Activated T-helper 17 cell treated with anti-CD3 and anti-CD28 coated beads, Interleukin-2, amount 50 U/mL, for 72 hours (primary cell): Measurements from ENCODE around the gene ZDHHC20. TPM values are rescaled to one million over a fixed set of nuclear protein-coding genes. Genes with fewer than 3 reads are reported as not detected.

Experiments used
- ATAC-seq: fragments of 150-1000 bp; cut with Tn5 transposase; replicated peaks from 2 replicates; pipeline ENCODE4 v1.10.0; 2021; ENCODE audit warnings: mild to moderate bottlenecking, moderate library complexity
- H3K27ac Mint-ChIP-seq: one replicate; pipeline ENCODE4 v1.8.0; 2022; ENCODE audit warnings: mixed read lengths
- H3K27me3 Mint-ChIP-seq: one replicate; pipeline ENCODE4 v1.8.0; 2022; ENCODE audit warnings: mixed read lengths
- H3K36me3 Mint-ChIP-seq: one replicate; pipeline ENCODE4 v1.8.0; 2022; ENCODE audit warnings: low read depth, mild to moderate bottlenecking, mixed read lengths
- H3K4me1 Mint-ChIP-seq: one replicate; pipeline ENCODE4 v1.8.0; 2022; ENCODE audit warnings: mixed read lengths
- H3K4me3 Mint-ChIP-seq: one replicate; pipeline ENCODE4 v1.8.0; 2022; ENCODE audit warnings: mild to moderate bottlenecking, mixed read lengths
- H3K9me3 Mint-ChIP-seq: one replicate; pipeline ENCODE4 v1.8.0; 2022; ENCODE audit warnings: mixed read lengths
- total RNA-seq, 2 donors: library from RNA; stranded (reverse); gene quantifications; one replicate each; pipeline ENCODE4 v1.2.3, GENCODE V29; 2022

ZDHHC20 gene
- total RNA-seq, 2 donors from 2014 or later, result 39.3 to 59.0 TPM

DNA sequence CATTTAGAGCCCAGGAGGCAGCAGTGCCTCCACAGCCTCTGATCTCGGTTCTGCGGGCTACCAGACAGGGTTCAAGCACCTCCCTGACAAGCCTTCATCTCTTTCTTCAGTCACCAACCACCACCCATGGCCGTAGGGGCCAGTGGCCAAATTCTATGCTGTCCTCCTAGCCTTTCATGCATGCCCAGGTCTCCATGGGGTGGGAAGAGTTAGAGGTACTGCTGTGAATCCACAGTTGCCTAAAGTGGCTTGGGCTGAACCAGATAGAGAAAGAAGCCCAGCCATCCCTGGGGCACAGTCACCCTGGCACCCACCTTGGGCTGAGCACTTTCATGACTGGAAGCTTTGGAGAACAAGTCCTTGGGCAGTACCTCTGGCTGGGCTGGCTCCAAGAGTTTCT is 97.4 kb downstream of the ZDHHC20 start:
- Mint-ChIP-seq H3K27ac (no peak overlapping the region), H3K4me3 (no peak overlapping the region), H3K27me3 (no peaks in the 10 kb centered on the region), H3K4me1 (no peaks in the 10 kb centered on the region), H3K36me3 (no peaks in the 10 kb centered on the region), H3K9me3 (no peaks in the 10 kb centered on the region)
- no peak for ATAC-seq

DNA sequence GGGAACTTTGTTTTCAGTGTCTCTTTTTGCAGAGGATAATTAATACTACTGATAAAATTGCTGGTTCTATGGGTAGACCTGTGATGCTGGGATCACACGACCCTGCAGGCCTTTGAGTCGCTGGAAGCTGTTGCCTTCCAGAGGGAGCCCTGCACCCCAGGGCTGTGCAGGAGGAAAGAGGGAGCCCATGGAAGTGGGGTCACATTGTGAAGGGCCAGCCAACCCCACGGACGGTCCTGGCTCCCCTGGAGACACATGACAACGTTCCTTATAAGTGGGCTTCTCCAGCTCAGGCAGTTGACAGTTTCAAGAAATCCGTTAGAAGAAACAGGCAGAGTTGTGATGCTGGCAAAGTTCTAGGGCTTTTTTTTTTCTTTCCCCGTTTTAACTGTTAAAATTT is 98.0 kb downstream of the ZDHHC20 start:
- Mint-ChIP-seq H3K27ac (no peak overlapping the region), H3K36me3 (no peaks in the 10 kb centered on the region), H3K4me1 (no peaks in the 10 kb centered on the region), H3K9me3 (no peaks in the 10 kb centered on the region), H3K27me3 (no peaks in the 10 kb centered on the region), H3K4me3 (no peak overlapping the region)
- ATAC-seq, result no peak

DNA sequence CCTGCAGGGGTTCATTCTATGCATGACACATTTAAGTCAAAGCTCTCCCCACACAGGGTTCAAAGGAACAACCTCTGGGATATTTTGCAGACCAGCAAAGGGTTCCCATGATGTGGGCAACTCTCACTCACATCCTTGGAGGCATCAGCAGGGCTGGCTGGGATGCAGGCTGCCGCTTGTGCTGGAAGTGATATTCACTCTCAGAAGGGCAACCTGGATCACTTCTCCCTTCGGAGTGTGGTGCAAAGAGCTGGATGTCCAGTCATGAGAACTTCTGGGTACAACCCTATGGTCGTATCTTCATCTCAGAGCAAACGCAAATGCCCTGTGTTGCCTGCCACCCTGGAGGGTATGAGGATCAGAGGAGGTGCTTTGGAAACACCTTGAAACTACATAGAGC is 98.6 kb downstream of the ZDHHC20 start:
- H3K27me3 Mint-ChIP-seq, result no peaks in the 10 kb centered on the region
- no peak overlapping the region for H3K27ac Mint-ChIP-seq
- H3K9me3 Mint-ChIP-seq, result no peaks in the 10 kb centered on the region
- no peaks in the 10 kb centered on the region for H3K36me3 Mint-ChIP-seq
- no peak overlapping the region for H3K4me3 Mint-ChIP-seq
- H3K4me1 Mint-ChIP-seq, result no peaks in the 10 kb centered on the region
- no peak for ATAC-seq

DNA sequence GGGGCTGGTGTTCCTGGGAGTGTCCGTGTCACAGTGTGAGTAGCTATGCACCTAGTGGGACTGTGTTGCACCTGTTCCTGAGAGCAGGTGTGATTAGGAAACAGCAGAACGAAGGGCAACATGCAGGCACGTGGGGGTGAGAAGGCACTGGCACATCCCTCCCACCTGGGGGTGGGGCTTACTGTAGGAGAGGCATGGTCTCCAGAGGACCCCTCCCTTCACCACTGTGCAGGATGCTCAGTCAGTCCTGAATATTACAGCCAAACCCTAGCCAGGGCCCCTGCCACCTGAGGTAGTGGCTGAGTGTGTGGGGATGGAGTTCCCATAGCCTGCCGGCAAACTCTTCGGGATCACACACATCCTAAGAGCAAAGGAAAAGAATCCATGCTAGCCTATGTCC is 99.2 kb downstream of the ZDHHC20 start:
- H3K9me3 Mint-ChIP-seq, result no peaks in the 10 kb centered on the region
- H3K36me3 Mint-ChIP-seq, result no peaks in the 10 kb centered on the region
- no peaks in the 10 kb centered on the region for H3K4me1 Mint-ChIP-seq
- H3K4me3 Mint-ChIP-seq, result no peak overlapping the region
- no peak overlapping the region for H3K27ac Mint-ChIP-seq
- no peak for ATAC-seq
- no peaks in the 10 kb centered on the region for H3K27me3 Mint-ChIP-seq

GRCh38 chr13:21355304-21355703 is 103.8 kb downstream of the ZDHHC20 start:
- Mint-ChIP-seq H3K27me3 (no peaks in the 10 kb centered on the region), H3K36me3 (no peaks in the 10 kb centered on the region), H3K9me3 (no peaks in the 10 kb centered on the region), H3K27ac (no peak overlapping the region), H3K4me3 (no peak overlapping the region), H3K4me1 (no peaks in the 10 kb centered on the region)
- no peak for ATAC-seq

- H3K36me3 Mint-ChIP-seq, result no peaks in the 10 kb centered on the region
- no peaks in the 10 kb centered on the region for H3K4me1 Mint-ChIP-seq
- H3K9me3 Mint-ChIP-seq, result no peaks in the 10 kb centered on the region
- H3K4me3 Mint-ChIP-seq, result no peak overlapping the region
- ATAC-seq, result no peak
- H3K27me3 Mint-ChIP-seq, result no peaks in the 10 kb centered on the region
- H3K27ac Mint-ChIP-seq, result no peak overlapping the region
Measured at GRCh38 chr13:21354721-21355120, 104.4 kb downstream of the ZDHHC20 start.

GRCh38 chr13:21348488-21349120 is 110.5 kb downstream of the ZDHHC20 start:
- ATAC-seq, result no peak
- H3K9me3 Mint-ChIP-seq, result no peaks in the 10 kb centered on the region
- no peaks in the 10 kb centered on the region for H3K27me3 Mint-ChIP-seq
- no peak overlapping the region for H3K4me3 Mint-ChIP-seq
- no peaks in the 10 kb centered on the region for H3K36me3 Mint-ChIP-seq
- H3K27ac Mint-ChIP-seq, result no peak overlapping the region
- peaks cover 14% of the 10 kb centered on the region for H3K4me1 Mint-ChIP-seq

- Mint-ChIP-seq H3K27me3 (no peaks in the 10 kb centered on the region), H3K36me3 (no peaks in the 10 kb centered on the region), H3K9me3 (no peaks in the 10 kb centered on the region), H3K4me3 (no peak overlapping the region), H3K27ac (no peak overlapping the region), H3K4me1 (peaks cover 17% of the 10 kb centered on the region)
- no peak for ATAC-seq
Measured at GRCh38 chr13:21347753-21348318, 111.3 kb downstream of the ZDHHC20 start.

- peak; percentile 82 for ATAC-seq
- Mint-ChIP-seq H3K27ac (peak overlapping the region; percentile 89), H3K36me3 (no peaks in the 10 kb centered on the region), H3K27me3 (no peaks in the 10 kb centered on the region), H3K4me3 (peak overlapping the region; percentile 75), H3K4me1 (peaks cover 17% of the 10 kb centered on the region), H3K9me3 (no peaks in the 10 kb centered on the region)
Measured at GRCh38 chr13:21344662-21345176, 114.4 kb downstream of the ZDHHC20 start.

- Mint-ChIP-seq H3K27ac (peak overlapping the region; percentile 89), H3K4me3 (peak overlapping the region; percentile 75), H3K27me3 (no peaks in the 10 kb centered on the region), H3K36me3 (no peaks in the 10 kb centered on the region), H3K4me1 (peaks cover 17% of the 10 kb centered on the region), H3K9me3 (no peaks in the 10 kb centered on the region)
- ATAC-seq, result no peak
Measured at GRCh38 chr13:21343659-21344058, 115.4 kb downstream of the ZDHHC20 start.

GRCh38 chr13:21342699-21343442 is 116.2 kb downstream of the ZDHHC20 start:
- H3K27me3 Mint-ChIP-seq, result no peaks in the 10 kb centered on the region
- H3K4me3 Mint-ChIP-seq, result peak overlapping the region; percentile 75
- H3K27ac Mint-ChIP-seq, result no peak overlapping the region
- no peaks in the 10 kb centered on the region for H3K9me3 Mint-ChIP-seq
- H3K36me3 Mint-ChIP-seq, result no peaks in the 10 kb centered on the region
- ATAC-seq, result no peak
- peaks cover 17% of the 10 kb centered on the region for H3K4me1 Mint-ChIP-seq

DNA sequence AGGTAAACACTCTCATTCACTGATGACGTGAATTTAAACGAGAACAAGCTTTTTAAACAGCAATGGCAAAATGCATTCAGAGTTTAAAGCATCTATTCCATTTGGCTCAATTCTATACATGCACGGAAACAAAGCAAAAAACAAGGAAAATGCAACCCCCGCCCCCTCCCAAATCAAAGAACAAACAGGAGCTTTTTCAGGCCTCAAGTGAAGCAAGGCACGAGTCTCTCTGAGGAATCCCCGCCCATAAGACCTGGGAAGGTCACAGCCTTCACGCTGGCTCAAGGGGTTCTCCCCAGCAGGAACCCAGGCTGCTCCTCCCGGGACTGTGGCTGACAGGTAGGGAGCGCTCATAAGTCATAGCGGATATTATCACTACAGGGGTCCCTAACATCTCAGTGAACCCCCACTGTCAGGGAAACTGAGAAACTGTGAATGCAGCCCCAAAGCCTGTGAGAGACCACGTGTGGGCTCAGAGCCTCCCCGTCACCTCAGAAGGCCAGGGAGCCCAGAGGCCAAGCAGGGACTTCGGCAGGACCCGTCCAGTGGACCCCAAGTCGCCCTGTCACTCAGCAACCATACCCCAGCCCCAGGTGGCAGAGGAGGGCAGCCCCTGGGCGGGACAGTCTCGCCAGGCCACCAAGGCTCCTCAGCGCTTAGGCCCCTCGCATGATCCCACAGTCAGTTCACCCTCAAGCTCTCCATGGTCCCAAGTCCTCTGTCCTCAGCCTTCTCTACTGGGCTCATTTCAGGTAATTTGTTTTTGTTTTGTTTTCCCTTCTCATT is 117.3 kb downstream of the ZDHHC20 start:
- H3K9me3 Mint-ChIP-seq, result no peaks in the 10 kb centered on the region
- no peaks in the 10 kb centered on the region for H3K36me3 Mint-ChIP-seq
- H3K4me1 Mint-ChIP-seq, result peaks cover 17% of the 10 kb centered on the region
- no peaks in the 10 kb centered on the region for H3K27me3 Mint-ChIP-seq
- no peak overlapping the region for H3K4me3 Mint-ChIP-seq
- no peak overlapping the region for H3K27ac Mint-ChIP-seq
- no peak for ATAC-seq

- peak overlapping the region; percentile 18 for H3K27ac Mint-ChIP-seq
- no peak overlapping the region for H3K4me3 Mint-ChIP-seq
- no peaks in the 10 kb centered on the region for H3K36me3 Mint-ChIP-seq
- H3K27me3 Mint-ChIP-seq, result no peaks in the 10 kb centered on the region
- no peaks in the 10 kb centered on the region for H3K9me3 Mint-ChIP-seq
- peaks cover 4% of the 10 kb centered on the region for H3K4me1 Mint-ChIP-seq
- ATAC-seq, result no peak
Measured at GRCh38 chr13:21338639-21339278, 120.3 kb downstream of the ZDHHC20 start.

GRCh38 chr13:21338156-21338555 is 120.9 kb downstream of the ZDHHC20 start:
- Mint-ChIP-seq H3K4me1 (no peaks in the 10 kb centered on the region), H3K9me3 (no peaks in the 10 kb centered on the region), H3K27me3 (no peaks in the 10 kb centered on the region), H3K4me3 (no peak overlapping the region), H3K36me3 (no peaks in the 10 kb centered on the region), H3K27ac (no peak overlapping the region)
- no peak for ATAC-seq
